SHP77 (cell line): ENCODE results near the gene TUBG2.

Experiments used
- DNase-seq, 2 experiments: peaks; one replicate each; lab custom pipeline; 2025; lab: John Stamatoyannopoulos, UW

The TUBG2 gene

DNA sequence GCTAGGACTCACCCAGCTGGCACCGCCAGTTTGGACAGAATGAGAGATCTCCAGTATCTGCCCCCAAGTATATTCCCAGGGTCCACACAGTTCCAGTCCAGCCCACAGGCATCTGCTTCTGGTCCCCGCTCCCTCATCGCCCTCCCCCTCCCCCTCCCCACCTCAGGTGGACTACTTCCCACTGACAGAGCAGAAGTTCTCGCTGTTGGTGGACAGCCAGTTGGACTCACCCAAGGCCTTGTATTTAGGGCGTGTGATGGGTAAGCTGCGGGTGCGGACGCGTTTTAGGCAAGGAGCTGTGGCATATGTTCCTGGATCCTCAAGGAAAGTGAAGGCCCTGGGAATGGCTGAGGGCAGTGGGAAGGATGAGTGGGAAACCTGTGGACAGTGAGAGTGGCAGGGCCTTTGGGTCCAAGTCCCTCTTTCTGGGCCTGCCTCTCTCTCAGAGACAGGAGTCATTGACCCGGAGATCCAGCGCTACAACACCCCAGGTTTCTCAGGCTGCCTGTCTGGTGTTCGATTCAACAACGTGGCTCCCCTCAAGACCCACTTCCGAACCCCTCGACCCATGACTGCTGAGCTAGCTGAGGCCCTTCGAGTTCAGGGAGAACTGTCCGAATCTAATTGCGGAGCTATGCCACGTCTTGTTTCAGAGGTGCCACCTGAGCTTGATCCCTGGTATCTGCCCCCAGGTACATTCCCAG lies 38.2 kb downstream of the TUBG2 start:
- no peak for DNase-seq

DNA sequence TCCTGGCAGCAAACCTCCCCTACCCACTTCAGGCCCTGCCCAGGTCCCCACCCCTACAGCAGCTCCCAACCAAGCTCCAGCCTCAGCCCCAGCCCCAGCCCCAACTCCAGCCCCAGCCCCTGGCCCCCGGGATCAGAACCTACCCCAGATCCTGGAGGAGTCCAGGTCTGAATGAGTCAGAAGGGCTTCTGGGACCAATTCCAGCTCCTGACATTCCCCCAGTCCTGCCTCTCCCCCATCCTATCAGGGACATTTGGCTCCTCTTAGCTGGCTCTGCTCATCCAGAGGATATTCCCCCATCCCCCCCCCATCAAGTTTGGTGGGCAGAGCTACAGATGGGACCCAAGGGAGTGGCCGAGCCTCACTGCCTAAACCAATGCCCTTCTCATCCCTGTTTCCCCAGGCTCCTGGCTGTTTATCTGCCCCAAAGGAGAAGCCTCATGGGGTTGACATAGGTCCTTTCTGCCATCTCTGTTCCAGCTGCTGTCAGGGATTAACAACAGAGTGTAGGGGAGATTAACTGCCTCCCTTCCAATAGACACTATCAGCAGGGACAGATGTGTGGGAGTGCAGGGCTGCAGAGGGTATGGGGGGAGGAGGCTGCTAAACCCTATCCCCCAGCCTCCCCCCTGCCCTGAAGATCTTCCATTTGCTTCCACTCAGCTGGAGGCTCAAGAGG lies 39.8 kb downstream of the TUBG2 start:
- DNase-seq: no peak

DNA sequence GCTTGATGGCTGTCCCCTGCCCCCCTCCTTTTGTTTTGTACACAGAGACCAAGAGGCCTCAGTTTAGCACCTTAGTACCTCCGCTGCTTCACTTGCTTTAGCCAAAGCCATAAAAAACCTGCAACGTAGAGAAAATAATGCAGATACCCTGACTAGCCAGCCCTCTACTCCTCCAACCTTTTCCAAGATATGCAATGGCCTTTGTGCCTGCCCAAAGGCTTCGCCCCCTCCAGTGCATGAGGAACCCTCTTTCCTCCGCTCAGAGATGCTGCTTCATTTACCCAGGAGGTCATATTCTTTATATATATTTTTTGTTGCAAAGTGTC lies 40.3 kb downstream of the TUBG2 start:
- no peak for DNase-seq

DNA sequence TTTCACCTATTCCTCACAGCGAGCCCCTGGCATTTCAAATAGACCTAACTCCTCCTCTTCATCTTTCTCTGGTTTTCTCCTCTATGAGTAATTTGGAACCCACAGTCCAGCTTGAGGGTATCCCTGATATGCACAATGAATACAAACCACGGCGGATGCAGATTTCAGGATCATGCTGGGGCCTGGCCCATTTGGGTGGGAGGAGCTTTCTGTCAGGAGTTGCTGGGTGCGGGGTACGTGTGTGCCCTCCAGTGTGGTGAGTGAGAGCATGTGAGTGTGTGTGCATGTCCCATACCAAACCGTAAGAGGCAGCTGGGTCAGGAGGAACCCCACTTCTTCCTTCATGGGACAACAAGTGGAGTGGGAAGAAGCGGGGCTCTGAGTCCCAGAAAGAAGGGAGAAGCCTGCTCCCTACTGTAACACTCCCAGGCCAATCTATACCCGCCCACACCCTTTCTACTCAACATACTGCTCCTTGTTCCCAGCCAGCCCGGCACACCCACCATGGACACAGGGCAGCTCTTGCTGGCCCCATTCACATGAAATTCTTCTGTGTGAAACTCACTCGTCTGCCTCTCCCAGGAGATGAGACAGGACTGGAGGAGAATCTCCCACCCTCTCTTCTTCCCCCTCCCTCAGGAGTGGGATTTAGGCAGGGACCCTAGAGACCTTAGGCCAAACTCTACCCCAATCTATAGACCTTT lies 41.7 kb downstream of the TUBG2 start:
- DNase-seq: no peak

DNA sequence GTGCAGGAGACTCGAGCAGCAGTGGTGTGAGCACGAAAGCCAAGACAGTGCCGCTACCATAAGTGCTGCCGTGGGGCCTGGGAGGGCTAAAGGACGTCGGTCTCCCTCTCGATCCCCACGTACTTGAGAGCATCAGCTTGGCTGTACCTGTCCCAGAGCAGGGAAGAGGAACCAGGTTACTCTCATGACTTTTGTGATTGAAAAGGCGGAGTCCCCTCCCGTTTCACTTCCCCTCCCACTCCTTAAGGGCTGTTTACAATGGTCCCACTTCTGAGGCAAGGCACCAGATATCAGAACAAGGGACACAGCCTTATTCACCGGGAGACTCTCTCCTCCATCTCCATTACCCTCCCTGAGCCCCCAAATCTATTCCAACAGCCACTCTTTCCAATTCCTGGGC lies 43.4 kb downstream of the TUBG2 start:
- DNase-seq: no peak

DNA sequence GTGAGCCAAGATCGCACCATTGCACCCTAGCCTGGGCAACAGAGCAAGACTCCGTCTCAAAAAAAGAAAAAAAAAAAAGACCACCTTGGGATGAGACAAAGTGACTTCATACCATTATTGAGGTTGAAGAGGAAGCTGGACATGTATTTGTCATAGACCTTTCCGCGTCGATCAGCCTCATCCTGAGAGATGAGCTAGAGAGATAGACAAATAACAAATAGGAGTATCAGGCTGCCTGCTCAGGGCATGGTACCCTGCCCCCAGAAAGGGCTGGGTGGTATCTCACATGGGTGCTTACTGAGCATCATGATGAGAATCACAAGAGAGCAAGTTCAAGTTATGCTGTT lies 45.4 kb downstream of the TUBG2 start:
- no peak for DNase-seq

DNA sequence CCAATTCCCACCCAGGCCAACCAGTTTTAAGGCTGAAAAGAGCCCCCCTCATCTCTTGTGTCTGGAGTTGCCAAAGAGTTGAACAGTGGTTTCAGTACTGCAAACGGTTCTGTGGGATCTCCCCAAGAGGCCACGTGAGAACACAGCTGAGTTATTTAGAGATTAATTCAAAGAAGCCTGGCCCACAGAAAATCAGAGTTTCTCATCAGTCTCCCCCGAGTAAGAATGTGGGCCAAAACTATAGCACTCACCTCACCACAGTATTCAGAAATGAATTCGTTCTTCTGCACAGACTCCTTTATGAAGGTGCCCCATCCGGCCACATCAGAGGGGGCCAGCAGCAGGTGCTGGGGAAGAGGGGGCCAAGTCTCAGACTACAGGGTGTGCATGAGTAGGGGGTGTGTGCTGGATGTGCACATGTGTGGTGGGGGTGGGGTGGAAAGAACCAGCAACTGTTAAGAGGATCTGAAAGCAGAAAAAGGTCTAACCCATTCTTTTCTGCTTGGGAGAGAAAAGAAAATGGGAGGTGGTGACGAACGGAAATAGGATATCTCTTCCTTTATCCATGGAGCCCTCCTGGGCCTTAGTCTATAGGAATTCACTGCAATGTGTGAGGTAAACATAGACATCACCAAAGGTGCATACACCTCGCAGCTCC lies 45.9 kb downstream of the TUBG2 start:
- DNase-seq: no peak

DNA sequence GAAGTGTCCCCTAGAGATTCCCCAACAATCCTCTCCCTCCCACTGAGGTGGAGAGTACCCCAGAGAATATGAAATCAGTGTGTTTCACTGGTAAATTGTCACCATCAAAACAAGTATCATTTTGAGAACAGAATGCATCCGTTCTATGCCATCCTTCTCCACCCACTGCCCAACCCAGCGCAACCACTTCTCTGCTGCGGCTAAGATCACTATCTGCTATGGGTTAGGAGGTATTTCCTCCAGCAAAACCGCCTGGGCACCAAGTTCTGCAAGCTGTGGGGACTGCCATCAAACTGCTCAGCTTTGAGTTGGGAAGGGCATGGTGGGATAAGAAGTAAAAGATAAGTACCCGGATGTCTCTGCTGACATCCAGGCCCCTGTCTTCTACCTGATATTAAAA lies 47.6 kb downstream of the TUBG2 start:
- no peak for DNase-seq

DNA sequence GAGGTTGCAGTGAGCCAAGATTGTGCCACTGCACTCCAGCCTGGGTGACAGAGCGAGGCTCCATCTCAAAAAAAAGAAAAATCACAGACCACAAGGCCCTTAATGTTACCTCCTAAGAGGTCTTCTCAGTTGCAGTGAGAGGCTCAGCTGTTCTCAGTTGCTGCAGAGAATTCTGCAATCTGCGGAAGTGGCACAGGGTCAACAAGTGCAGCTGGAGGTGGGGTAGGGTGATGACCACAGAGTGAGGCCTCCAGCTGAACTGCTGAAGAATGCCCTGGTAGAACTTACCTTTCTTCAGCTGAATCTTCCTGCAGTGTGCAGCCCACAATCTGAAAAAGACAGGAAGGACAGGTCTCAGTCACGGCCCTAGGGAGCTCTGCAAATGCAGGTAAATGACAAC lies 49.5 kb downstream of the TUBG2 start:
- DNase-seq: no peak

DNA sequence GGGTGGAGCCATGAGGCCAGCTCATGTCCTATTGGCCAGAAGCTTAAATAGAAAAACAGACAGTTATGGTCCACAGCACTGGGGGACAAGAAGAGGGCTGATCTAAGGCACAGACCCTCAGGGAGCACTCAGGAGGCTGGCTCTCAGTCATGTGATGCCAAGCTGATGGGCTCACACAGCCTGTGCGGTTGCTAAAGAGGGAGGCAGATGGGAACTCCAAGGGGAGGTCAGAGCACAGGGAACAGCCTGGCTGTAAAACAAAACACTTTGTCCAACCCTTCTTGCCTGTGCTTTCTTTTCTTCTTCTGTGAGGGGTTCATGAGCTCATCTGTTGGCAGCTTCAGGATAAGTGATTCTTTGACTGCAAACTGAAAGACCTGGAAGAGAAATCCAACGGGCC lies 50.5 kb downstream of the TUBG2 start:
- no peak for DNase-seq
